GM19099 (cell line): ENCODE measurements around the gene STAT5A.

Experiments used
- POLR2A ChIP-seq: IDR thresholded peaks from 3 replicates; pipeline ENCODE4 v1.6.1; 2011; ENCODE audit warnings: low read depth; ENCODE audit not compliant: insufficient read length; ENCODE audit errors: extremely low read depth

The STAT5A gene

DNA sequence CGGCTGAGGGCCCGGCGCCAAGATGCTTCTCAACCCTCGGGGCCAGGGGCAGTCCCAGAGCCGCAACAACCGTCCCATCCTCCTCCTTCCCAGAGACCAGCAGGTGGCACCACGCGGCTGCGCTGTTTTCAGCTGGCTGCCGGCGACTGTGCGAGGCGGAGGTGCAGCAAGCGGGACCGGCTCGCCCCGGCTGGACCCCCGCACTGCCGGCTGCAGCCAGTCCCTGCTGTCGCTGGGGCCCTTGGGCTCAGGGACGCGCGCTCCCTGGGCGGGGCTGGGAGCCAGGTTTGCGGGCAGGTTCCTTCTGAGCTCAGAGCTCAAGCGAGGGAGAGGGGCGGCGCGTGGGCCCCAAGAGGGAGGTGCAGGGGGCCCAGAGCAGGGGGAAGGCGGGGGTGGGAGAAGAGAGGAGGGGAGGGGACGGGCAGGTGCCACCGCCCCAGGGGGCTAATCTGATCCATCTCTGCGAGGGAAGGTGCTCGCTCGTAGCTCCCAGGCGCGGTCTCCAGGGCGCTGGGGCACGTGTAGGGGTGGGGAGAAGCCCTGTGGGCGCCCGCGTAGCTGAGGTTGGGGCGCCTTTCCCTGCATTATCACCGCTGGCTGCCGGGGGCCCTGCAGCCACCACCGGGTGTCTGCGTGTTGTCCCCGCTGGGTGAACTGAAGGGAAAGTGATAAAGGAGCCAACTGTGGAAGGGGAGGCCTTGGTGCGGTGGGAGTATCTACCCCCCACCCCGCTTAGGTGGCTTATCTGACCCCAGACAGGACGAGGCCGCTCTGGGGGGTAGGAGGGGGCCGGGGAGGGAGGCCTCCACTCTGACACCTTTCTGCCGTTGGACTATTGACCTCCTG lies 24.2 kb downstream of the STAT5A start:
- TF ChIP-seq POLR2A, result peak; percentile 22

DNA sequence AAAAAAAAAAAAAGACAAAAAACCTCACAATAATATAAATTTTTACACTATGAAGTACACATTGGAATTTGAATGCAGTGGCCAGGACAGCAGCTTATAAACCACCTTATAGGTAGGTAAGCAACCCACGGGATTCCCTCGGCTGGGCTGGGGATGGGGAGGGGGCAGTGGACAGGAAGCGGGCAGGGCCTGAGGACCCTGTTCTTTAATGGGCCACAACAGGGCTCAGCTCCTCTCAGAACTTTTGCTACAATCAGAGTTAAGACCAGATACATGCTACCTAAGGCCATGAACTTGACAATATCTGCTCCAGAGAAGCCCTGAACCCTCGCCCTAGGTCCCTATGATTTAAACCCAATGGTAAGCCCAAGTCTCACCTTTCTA lies 25.1 kb downstream of the STAT5A start:
- no peak for TF ChIP-seq POLR2A

DNA sequence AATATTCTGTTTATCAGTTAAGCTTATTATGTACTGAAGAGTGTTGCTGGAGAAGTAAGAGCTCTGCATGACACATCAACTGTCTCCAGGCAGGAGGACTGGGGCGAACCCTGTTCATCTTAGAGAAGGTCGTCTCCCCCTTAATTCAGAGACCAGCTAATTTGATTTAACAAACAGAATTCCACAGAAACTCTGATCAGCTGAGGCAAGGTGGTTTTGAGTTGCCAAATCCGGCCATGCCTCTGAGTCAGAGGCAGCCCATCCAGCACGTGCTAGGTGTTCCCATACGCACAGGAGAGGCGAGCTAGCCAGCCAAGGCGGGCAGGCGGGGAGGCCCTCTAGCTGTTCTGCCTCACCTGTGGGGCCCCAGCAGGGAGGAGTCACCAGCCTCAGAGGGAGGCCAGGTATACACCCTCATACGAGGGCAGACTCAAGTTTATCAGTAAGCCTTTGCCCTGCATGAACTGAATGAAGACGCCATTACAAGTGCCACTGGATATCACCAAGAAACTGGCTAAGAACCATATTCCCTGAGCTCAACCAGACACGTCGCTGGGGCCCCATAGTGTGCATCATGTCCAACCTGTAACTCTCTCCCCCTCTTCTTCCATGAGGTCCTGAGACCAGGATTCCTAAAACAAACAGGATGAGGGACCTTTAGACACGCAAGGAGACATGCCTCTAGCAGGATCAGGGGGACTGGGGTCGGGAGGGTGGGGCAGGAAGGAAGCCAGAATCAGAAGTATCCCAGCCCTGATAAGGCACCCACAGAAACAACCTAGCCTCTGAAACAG lies 25.7 kb downstream of the STAT5A start:
- no peak for TF ChIP-seq POLR2A

DNA sequence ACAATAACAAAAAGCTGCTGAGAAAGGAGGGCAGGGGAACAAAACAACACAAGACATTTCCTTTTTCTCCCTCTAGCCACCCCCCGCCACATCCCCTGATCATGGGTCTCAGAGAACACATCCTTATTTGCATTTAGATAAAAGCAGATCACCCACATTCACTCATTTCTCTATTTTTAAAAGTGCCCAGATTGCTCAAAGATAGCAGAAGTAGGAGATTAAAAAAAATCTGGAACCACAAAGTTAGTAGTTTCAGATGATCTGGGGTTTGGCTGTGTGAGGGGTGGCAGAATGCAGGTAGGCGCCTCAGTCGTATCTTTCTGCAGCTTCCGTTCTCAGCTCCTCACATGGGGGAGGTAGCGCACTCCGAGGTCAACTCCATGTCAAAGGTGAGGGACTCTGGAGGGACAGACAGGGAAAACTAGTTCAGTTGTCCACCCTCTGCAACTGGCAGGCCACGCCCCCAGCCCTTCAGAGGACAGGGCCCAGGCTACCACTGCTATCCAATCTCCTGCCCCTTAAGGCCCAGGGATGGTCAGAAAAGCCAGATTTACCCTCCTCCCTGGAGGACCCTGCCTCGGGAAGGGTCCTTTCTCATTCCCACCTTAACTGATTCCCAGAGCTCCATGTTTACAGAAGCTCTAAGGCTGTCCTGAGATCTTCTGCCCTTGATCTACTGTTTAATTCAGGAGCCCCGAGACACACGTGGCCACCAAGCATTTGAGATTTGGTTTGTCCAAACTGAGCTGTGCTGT lies 27.3 kb downstream of the STAT5A start:
- TF ChIP-seq POLR2A, result no peak

DNA sequence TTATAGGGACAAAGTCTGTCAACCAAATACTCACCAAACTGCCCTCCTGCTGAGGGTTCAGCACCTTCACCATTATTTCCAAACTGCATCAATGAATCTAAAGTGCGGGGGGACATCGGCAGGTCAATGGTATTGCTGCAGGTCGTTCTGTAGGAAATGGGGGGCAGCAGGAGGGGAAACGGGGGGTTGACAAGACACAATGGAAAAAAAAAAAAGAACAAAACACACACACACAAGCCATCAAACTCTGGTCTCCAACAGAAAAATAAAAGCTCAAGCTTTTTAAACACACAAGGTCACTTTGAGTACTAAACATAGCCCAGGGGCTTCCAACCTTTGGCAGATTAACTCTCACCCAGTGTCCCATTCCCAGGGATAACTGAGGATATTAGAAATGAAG lies 28.5 kb downstream of the STAT5A start:
- TF ChIP-seq POLR2A, result no peak

DNA sequence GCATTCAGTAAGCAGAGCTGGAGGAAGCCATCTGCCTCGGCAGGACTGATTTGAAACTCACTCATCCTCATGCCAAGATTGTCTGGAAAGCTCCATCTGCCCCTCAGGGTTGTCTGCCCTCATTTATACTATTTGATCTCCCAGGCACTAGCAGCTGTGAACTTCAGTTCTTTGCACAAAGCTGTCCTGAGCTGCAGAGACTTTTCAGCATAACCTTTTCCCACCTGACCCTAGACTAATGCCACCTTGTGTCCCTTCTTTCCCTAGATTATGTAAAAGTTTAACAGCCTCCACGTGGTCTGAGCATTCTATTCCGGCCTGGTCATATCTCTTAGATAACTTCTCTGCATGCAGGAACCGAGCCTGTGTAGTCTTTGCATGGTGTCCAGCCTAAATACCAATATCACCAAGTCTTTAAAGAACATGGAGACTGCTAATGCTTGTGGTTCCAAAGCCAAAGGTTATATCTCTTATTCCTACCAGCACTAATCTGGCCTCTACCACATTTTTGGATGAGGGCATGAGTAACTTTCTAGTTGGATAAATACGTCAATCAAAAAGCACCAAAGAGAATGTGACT lies 29.1 kb downstream of the STAT5A start:
- no peak for TF ChIP-seq POLR2A

DNA sequence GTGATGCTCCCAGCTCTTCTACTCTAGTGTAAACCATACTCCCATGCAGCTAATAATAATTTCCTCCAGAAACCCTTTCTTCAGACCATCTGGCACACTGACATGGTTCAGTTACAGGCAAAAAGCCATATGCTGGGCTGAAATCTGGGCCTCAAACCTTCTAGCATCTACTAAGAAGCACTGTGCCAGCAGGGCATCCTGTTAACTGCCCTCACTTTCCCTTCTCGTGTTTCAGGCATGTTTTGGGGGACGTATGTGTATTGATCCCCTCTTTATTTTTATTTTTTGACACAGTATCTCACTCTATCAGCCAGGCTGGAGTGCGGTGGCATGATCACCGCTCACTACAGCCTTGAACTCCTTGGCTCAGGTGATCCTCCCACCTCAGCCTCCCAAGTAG lies 33.3 kb downstream of the STAT5A start:
- TF ChIP-seq POLR2A, result no peak

DNA sequence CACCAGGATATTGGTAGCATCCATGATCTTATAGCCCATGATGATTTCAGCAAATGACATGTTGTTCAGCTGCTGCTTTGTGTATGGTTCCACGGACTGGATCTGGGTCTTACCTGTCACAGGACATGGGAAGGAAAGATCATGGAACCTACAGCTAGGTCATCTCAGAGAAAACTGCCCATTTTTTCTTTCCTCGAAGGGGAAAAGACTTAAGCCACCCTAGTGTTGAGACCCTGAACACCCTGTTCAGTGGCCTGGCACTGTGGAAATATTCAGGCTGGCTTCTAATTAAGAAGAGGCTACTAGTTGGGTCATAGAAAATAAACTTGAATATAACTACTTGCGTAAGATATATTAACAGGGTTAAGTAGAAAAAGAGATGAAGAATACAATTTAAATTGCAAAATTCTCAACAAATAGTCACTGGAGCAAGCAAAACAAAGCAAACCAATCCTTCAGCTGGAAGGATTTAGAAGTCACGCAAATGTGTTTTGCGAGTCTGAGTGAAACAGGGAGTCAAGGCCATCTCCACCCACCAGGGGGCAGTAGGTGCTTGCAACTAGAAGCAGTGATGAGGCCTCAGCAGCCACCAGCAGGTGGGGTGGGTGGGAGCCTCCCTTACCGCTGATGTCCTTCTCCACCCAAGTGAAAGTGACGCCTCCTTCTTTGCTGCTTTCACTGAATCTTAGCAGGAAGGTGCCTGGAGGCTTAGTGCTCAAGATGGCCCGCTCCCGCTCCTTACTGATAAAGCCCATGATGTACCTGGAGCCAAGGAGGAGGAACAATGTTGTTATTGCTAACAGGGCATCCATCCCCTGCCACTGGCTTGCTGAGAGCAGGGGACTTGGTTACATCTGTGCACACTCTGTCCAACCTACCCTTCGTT lies 34.3 kb downstream of the STAT5A start:
- no peak for TF ChIP-seq POLR2A

DNA sequence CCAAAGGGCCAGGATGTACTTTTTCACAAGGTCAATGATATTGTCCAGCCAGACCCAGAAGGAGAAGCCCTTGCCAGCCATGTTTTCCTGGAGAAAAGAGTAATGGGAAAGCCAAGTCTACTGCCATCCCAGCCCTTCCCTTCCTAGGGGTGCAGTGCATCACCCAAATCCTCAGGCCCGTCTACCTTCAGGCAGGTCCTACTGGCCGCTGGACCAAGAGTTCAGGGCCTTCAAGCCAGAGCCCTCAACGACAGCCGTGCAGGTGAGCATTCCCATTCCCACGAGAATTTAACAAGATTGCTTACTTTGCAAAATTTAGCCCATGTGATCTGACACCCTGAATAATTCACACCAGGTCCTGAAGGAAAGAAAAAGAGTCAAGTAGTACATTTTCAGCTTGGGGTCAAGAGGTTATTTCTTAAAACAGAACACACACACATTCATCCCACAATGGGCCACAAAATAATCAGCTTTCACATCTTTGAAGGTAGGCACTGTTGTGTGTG lies 35.0 kb downstream of the STAT5A start:
- TF ChIP-seq POLR2A, result no peak

DNA sequence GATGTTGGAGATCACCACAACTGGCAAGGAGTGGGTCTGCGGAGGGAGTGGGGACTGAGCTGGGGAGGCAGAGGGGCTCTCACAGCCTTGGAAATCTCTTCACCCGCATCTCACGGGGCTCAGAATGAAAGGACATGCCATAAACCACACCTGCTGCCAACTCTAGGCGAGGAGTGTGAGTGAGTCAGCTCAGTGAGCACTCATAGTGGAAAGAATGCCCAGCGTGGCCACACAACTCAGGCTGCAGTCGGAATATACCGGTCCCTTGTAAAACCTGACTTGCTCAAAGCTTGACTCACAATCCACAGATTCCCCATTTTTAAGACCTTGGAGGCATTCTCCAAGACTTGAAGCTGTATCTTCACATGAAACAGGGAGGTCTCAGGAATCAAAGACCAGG lies 36.7 kb downstream of the STAT5A start:
- TF ChIP-seq POLR2A, result no peak

DNA sequence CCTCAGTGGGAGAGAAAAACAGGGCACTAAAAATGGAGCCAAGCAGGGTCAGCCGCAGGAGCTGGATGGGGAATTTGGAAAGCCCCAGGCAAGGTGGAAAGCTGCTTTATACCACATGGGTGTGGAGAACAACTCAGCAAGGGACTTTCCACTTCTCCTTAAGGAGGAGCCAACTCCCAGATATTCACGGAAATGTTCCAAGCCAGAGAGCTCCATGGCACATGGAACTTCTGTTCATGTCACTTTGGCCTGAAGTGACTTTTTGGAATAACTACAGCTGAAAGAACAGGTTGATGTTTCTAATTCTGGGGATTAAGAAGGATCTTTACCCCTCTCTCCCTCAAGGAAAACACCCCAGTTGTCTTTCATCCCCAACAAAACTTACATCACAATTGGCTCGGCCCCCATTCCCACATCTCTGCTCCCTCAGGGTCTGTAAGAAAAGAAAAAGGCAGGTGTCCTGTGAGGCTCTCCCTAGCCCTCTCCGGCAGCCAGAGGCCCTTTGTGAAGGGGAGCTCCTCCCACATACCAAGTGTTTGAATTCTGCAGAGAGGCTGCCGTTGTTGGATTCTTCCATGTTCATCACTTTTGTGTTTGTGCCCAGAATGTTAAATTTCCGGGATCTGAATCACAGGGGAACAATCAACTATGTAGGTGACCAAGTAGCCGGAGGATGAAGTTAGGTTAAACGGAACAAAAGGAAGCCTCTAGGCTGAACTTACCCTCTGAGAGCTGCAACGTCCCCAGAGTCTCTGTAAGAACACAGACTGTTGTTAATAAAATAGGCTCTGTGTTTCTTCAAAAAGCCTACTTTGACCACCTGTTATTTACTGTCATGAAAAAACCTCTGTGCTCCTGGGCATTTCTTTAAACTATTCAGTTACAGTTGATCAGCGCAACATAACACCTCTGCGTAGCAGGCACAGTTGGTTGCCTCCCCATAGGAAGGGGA lies 41.0 kb downstream of the STAT5A start:
- TF ChIP-seq POLR2A, result no peak

DNA sequence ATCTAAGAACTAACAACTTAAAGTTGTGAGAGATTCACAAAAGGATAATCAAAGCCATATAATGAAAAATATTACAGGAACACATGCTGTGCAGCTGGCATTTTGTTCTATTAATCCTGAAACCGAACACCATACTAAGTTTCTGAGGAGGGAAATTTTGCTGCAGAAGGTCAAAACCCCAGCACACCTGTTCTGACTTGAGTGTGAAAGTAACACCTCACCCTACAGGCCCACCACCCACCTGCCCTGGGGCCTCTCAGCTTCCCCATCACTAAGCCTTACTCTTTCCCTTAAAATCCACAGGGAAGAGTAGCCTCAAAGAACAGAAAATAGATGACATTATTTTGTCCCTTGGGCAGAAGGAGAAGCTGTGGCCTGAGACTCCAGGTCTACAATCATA lies 44.8 kb downstream of the STAT5A start:
- no peak for TF ChIP-seq POLR2A

DNA sequence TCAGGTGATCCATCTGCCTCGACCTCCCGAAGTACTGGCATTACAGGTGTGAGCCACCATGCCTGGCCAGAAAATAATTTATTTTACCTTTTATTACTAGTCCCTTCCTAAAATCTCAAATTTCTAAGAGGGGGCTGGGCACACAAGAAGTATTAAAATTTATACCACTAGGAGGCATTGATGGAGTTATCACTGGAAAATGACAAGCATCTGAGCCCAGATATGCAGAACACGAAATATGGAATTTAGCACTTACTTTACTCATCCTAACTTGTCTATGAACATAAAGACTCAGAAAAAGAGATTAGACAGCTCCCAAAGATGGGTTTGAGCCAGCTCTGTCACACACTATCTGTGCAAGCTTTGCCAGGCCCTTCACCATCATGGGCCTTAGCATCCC lies 46.4 kb downstream of the STAT5A start:
- no peak for TF ChIP-seq POLR2A

DNA sequence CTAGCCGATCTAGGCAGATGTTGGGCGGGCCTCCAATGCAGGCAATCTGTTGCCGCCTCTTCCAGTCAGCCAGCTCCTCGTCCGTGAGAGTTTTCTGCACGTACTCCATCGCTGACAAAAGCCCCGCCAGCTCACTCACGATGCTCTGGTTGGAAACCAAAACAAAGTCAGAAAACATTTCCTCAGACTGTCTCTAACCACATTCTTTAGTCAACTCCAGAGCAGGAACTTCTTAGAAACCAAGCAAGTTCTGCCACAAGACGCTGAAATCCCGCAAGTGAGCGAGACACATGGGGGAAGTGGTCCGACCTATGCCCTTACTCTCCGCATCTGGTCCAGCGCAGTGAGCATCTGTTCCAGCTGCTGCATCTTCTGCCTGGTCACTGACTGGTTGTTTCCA lies 49.1 kb downstream of the STAT5A start:
- TF ChIP-seq POLR2A, result no peak
